Neural cell (in vitro differentiated cells): ENCODE measurements around the gene TNFRSF6B. TPM values are rescaled to one million over a fixed set of nuclear protein-coding genes. Genes with fewer than 3 reads are reported as not detected.

Experiments used
- H2AFZ ChIP-seq: fragments of 200-600, 300-800 bp; sonication (generic), shearing (Covaris generic); 2 replicates; pipeline ENCODE4 v1.6.0; 2014; ENCODE audit warnings: low read depth, mild to moderate bottlenecking, antibody characterized with exemption, low read length, moderate library complexity
- H3F3A ChIP-seq: fragments of 200-600 bp; shearing (Covaris generic); 2 replicates; pipeline ENCODE4 v1.6.1; 2016; ENCODE audit warnings: mild to moderate bottlenecking, moderate library complexity, mixed read lengths, antibody characterized with exemption, low read length; ENCODE audit not compliant: insufficient read depth, poor library complexity, severe bottlenecking
- H3K27ac ChIP-seq: fragments of 200-600, 300-800 bp; sonication (generic), shearing (Covaris generic); 2 replicates; pipeline ENCODE4 v1.5.1; 2014; ENCODE audit warnings: mild to moderate bottlenecking, low read length, moderate library complexity
- H3K27me3 ChIP-seq: fragments of 300-800, 200-600 bp; sonication (generic), shearing (Covaris generic); 2 replicates; pipeline ENCODE4 v1.6.0; 2014; ENCODE audit warnings: mild to moderate bottlenecking, low read depth, low read length, moderate library complexity; ENCODE audit not compliant: insufficient read depth
- H3K36me3 ChIP-seq: fragments of 300-800, 200-600 bp; sonication (generic), shearing (Covaris generic); 2 replicates; pipeline ENCODE4 v1.5.1; 2014; ENCODE audit warnings: mild to moderate bottlenecking, antibody characterized with exemption, low read length, moderate library complexity; ENCODE audit not compliant: insufficient read depth
- H3K4me2 ChIP-seq: fragments of 300-800, 200-600 bp; sonication (generic), shearing (Covaris generic); 2 replicates; pipeline ENCODE4 v1.6.0; 2014; ENCODE audit warnings: mild to moderate bottlenecking, low read length
- H3K4me3 ChIP-seq: fragments of 300-800, 200-600 bp; sonication (generic), shearing (Covaris generic); 2 replicates; pipeline ENCODE4 v1.5.1; 2014; ENCODE audit warnings: mild to moderate bottlenecking, low read length, moderate library complexity
- H3K79me2 ChIP-seq: fragments of 200-600 bp; shearing (Covaris generic); replicated peaks from 2 replicates; pipeline ENCODE4 v1.6.0; 2014; ENCODE audit warnings: mild to moderate bottlenecking, low read length, moderate library complexity; ENCODE audit not compliant: insufficient read depth
- H3K9ac ChIP-seq: fragments of 300-800, 200-600 bp; sonication (generic), shearing (Covaris generic); 2 replicates; pipeline ENCODE4 v1.6.1; 2016; ENCODE audit warnings: mild to moderate bottlenecking, low read length, mixed read lengths
- H3K9me2 ChIP-seq: fragments of 200-600 bp; shearing (Covaris generic); 2 replicates; pipeline ENCODE4 v1.6.1; 2016; ENCODE audit warnings: mild to moderate bottlenecking, low read length, mixed read lengths; ENCODE audit not compliant: insufficient read depth
- H3K9me3 ChIP-seq: fragments of 200-600, 300-800 bp; sonication (generic), shearing (Covaris generic); 2 replicates; pipeline ENCODE4 v1.6.1; 2016; ENCODE audit warnings: mild to moderate bottlenecking, mixed run types, low read length, moderate library complexity, mixed read lengths
- H4K20me1 ChIP-seq: fragments of 200-600 bp; shearing (Covaris generic); 2 replicates; pipeline ENCODE4 v1.6.1; 2016; ENCODE audit warnings: mild to moderate bottlenecking, mixed run types; ENCODE audit not compliant: insufficient read depth
- CTCF ChIP-seq: fragments of 450-650 bp; IDR thresholded peaks from 2 replicates; pipeline ENCODE4 v1.5.1; 2014; ENCODE audit warnings: antibody characterized with exemption, mild to moderate bottlenecking, moderate library complexity; ENCODE audit not compliant: poor library complexity, severe bottlenecking
- EP300 ChIP-seq: fragments of 450-650 bp; conservative IDR thresholded peaks from 2 replicates; pipeline ENCODE4 v1.6.1; 2014; ENCODE audit warnings: antibody characterized with exemption, mild to moderate bottlenecking, moderate library complexity; ENCODE audit not compliant: poor library complexity, severe bottlenecking
- EZH2 ChIP-seq: fragments of 200-600, 300-800 bp; shearing (Covaris generic), sonication (generic); IDR thresholded peaks from 2 replicates; pipeline ENCODE4 v1.6.1; 2014; ENCODE audit warnings: antibody characterized with exemption, low read length, borderline replicate concordance, mild to moderate bottlenecking; ENCODE audit not compliant: insufficient read depth, poor library complexity, severe bottlenecking
- MXI1 ChIP-seq: fragments of 450-650 bp; conservative IDR thresholded peaks from 2 replicates; pipeline ENCODE4 v1.6.1; 2014; ENCODE audit warnings: antibody characterized with exemption, mild to moderate bottlenecking; ENCODE audit not compliant: poor library complexity, severe bottlenecking
- POLR2AphosphoS5 ChIP-seq: IDR thresholded peaks from 2 replicates; pipeline ENCODE4 v1.6.1; 2012
- RAD21 ChIP-seq: fragments of 450-650 bp; conservative IDR thresholded peaks from 2 replicates; pipeline ENCODE4 v1.6.1; 2014; ENCODE audit warnings: antibody characterized with exemption, mild to moderate bottlenecking, moderate library complexity
- REST ChIP-seq: IDR thresholded peaks from 2 replicates; pipeline ENCODE4 v1.6.1; 2012; ENCODE audit warnings: borderline replicate concordance
- SMC3 ChIP-seq: fragments of 450-650 bp; conservative IDR thresholded peaks from 2 replicates; pipeline ENCODE4 v1.6.1; 2014; ENCODE audit warnings: antibody characterized with exemption, mild to moderate bottlenecking, moderate library complexity; ENCODE audit not compliant: poor library complexity
- TAF1 ChIP-seq: IDR thresholded peaks from 2 replicates; pipeline ENCODE4 v1.6.1; 2012; ENCODE audit warnings: low read depth
- polyA plus RNA-seq: library from polyadenylated mRNA; depleted of rRNA; stranded (reverse); fragments of >200 nt; gene quantifications from 2 replicates; pipeline ENCODE4 v1.2.3, GENCODE V29; 2014

TNFRSF6B gene
- polyA plus RNA-seq, 1 donor from 2014 or later: 9.4 TPM

GRCh38 chr20:63702036-63702665 is 5.7 kb downstream of the TNFRSF6B start:
- TF ChIP-seq CTCF (no peak), REST (no peak), TAF1 (no peak), EP300 (no peak)
- no peak overlapping the region for H3K4me2 ChIP-seq
- no peaks in the 10 kb centered on the region for H3K36me3 ChIP-seq
- H3K9me3 ChIP-seq: no peaks in the 10 kb centered on the region
- H3K27me3 ChIP-seq: no peaks in the 10 kb centered on the region
- H2AFZ ChIP-seq: no peak overlapping the region
- H3K27ac ChIP-seq: no peak overlapping the region
- H3F3A ChIP-seq: no peaks in the 10 kb centered on the region
- no peak overlapping the region for H3K4me3 ChIP-seq
- no peak overlapping the region for H3K9ac ChIP-seq
- H4K20me1 ChIP-seq: no peaks in the 10 kb centered on the region
- no peaks in the 10 kb centered on the region for H3K9me2 ChIP-seq
- H3K79me2 ChIP-seq: peaks cover 6% of the 10 kb centered on the region

- H3K4me3 ChIP-seq: no peak overlapping the region
- no peak overlapping the region for H3K4me2 ChIP-seq
- H3K79me2 ChIP-seq: peaks cover 6% of the 10 kb centered on the region
- no peaks in the 10 kb centered on the region for H3K36me3 ChIP-seq
- H2AFZ ChIP-seq: no peak overlapping the region
- H3K27me3 ChIP-seq: no peaks in the 10 kb centered on the region
- no peak overlapping the region for H3K9ac ChIP-seq
- H3F3A ChIP-seq: no peaks in the 10 kb centered on the region
- no peaks in the 10 kb centered on the region for H3K9me3 ChIP-seq
- H4K20me1 ChIP-seq: no peaks in the 10 kb centered on the region
- no peaks in the 10 kb centered on the region for H3K9me2 ChIP-seq
- no peak overlapping the region for H3K27ac ChIP-seq
- TF ChIP-seq MXI1 (no peak), RAD21 (no peak), SMC3 (no peak), EZH2 (no peak), POLR2AphosphoS5 (no peak), CTCF (no peak), TAF1 (no peak), REST (no peak), EP300 (no peak)
These were observed 6.5 kb downstream of the TNFRSF6B start for GRCh38 chr20:63702751-63703470.
